Type B pancreatic cell (in vitro differentiated cells): ENCODE data around the gene FBXW7. TPM values are rescaled to one million over a fixed set of nuclear protein-coding genes. Genes with fewer than 3 reads are reported as not detected.

Source experiments
- DNase-seq: peaks from one replicate; pipeline ENCODE4 v3.0.0; 2021; ENCODE audit warnings: mixed read lengths; ENCODE audit not compliant: unreplicated experiment; ENCODE audit errors: extremely low spot score
- H3K27ac Mint-ChIP-seq: 2 replicates; pipeline ENCODE4 v1.8.0; 2021; ENCODE audit warnings: mild to moderate bottlenecking, mixed read lengths
- H3K27me3 Mint-ChIP-seq: 2 replicates; pipeline ENCODE4 v1.8.0; 2021; ENCODE audit warnings: mixed read lengths
- H3K36me3 Mint-ChIP-seq: 2 replicates; pipeline ENCODE4 v1.8.0; 2021; ENCODE audit warnings: mixed read lengths
- H3K4me1 Mint-ChIP-seq: one replicate; pipeline ENCODE4 v1.8.0; 2021; ENCODE audit warnings: mixed read lengths; ENCODE audit not compliant: unreplicated experiment
- H3K4me3 Mint-ChIP-seq: 2 replicates; pipeline ENCODE4 v1.8.0; 2021; ENCODE audit warnings: mild to moderate bottlenecking, mixed read lengths
- H3K9me3 Mint-ChIP-seq: 2 replicates; pipeline ENCODE4 v1.8.0; 2021; ENCODE audit warnings: mixed read lengths
- total RNA-seq: library from RNA; stranded (reverse); gene quantifications from 2 replicates; pipeline ENCODE4 v1.2.1, GENCODE V29; 2021; ENCODE audit warnings: low replicate concordance
- TF ChIP-seq, protein P1 (sequence below): fragments of 200-600 bp; sonication (generic); conservative IDR thresholded peaks from 2 replicates; pipeline ENCODE4 v1.5.0; 2021; ENCODE audit warnings: antibody characterized with exemption, mild to moderate bottlenecking

The FBXW7 gene
- total RNA-seq, 1 donor from 2014 or later = 53.0 TPM

DNA sequence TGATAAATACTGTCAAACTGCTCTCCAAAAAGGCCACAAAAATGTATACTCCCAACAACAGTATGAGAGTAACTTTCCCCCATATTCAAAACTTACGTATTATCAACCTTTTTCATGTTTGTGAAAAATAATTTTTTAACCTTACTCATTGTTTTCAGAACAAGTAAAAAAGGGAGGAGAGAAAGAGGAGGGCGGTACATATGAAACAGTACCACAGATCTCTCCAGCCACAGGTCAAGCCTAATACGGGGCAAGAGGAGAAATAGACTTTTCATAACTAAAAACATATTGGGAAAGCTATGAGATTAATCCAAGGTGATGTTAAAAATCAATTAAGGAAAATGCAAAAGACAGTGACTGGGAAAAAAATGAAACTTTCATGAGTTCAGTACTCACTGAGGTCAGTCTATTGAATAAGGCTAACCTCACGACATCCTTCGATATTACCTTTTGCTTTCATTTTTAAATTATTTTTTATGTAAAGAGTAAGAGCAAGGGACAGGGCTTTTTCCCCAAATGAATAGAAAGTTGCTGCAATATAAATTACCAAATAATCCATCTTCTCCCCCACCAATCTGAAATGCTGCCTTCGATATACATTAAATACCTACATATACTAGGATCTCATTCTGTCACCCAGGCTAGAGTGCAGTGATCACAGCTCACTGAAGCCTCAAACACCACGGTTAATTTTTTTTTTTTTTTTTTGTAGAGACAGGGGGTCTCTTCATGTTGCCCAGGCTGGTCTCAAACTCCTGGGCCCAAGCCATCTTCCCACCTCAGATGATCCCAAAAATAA lies 25.3 kb downstream of the FBXW7 start:
- Mint-ChIP-seq H3K36me3 (peaks cover 15% of the 10 kb centered on the region), H3K4me3 (no peak overlapping the region), H3K27ac (no peak overlapping the region), H3K27me3 (no peaks in the 10 kb centered on the region), H3K4me1 (peaks cover 11% of the 10 kb centered on the region), H3K9me3 (no peaks in the 10 kb centered on the region)
- TF ChIP-seq, protein P1, sequence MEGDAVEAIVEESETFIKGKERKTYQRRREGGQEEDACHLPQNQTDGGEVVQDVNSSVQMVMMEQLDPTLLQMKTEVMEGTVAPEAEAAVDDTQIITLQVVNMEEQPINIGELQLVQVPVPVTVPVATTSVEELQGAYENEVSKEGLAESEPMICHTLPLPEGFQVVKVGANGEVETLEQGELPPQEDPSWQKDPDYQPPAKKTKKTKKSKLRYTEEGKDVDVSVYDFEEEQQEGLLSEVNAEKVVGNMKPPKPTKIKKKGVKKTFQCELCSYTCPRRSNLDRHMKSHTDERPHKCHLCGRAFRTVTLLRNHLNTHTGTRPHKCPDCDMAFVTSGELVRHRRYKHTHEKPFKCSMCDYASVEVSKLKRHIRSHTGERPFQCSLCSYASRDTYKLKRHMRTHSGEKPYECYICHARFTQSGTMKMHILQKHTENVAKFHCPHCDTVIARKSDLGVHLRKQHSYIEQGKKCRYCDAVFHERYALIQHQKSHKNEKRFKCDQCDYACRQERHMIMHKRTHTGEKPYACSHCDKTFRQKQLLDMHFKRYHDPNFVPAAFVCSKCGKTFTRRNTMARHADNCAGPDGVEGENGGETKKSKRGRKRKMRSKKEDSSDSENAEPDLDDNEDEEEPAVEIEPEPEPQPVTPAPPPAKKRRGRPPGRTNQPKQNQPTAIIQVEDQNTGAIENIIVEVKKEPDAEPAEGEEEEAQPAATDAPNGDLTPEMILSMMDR = no peak
- no peak for DNase-seq

DNA sequence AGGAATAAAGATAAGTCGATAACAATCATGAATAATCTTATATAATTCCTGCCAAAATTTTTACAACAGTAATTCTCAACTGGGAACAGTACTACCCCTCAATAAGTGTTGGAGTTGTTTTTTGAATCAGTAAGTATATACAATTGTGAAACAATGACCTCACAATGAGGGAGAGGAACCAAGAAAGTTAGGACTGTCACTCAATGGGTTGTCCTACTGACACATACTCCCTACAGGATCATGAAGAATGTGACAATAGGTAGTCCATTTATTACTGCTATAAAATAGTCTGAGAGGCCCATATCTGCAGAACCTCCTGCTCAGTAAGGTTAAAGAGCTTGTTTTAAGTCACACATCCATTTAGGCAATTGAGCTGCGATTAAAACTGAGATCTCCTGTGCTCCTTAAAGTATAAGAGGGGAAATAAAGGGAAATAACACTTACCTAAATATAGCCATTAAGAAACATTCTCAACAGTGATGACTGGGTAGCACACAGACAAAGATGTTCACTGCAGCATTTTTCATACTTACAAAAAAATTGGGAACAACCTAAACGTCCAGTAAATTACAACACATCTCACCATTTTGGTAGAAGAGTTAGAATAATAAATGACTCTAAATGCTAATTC lies 26.2 kb downstream of the FBXW7 start:
- peaks cover 15% of the 10 kb centered on the region for H3K36me3 Mint-ChIP-seq
- no peak for DNase-seq
- TF ChIP-seq, protein P1 = no peak
- H3K4me3 Mint-ChIP-seq = no peak overlapping the region
- H3K27me3 Mint-ChIP-seq = no peaks in the 10 kb centered on the region
- peaks cover 11% of the 10 kb centered on the region for H3K4me1 Mint-ChIP-seq
- no peaks in the 10 kb centered on the region for H3K9me3 Mint-ChIP-seq
- no peak overlapping the region for H3K27ac Mint-ChIP-seq

- DNase-seq = no peak
- Mint-ChIP-seq H3K27me3 (no peaks in the 10 kb centered on the region), H3K9me3 (no peaks in the 10 kb centered on the region), H3K36me3 (peaks cover 15% of the 10 kb centered on the region), H3K27ac (no peak overlapping the region), H3K4me1 (peaks cover 6% of the 10 kb centered on the region), H3K4me3 (no peak overlapping the region)
- TF ChIP-seq, protein P1 = no peak
Observed at GRCh38 chr4:152508818-152509217, 27.1 kb downstream of the FBXW7 start.

DNA sequence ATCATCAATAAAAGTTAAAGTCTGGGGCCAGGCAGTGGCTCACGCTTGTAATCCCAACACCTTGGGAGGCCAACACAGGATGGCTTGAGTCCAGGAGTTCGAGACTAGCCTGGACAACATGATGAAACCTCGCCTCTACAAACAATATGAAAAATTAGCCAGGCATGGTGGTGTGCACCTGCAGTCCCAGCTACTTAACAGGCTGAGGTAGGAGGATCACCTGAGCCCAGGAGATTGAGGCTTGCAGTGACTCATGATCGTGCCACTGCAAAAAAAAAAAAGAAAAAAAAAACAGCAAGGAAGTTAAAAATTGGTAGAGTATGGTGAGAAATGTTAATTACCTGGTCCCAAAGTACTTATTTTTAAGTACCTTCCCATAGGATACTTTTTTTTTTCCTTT lies 27.5 kb downstream of the FBXW7 start:
- no peak overlapping the region for H3K27ac Mint-ChIP-seq
- no peak overlapping the region for H3K4me3 Mint-ChIP-seq
- TF ChIP-seq, protein P1 = no peak
- no peaks in the 10 kb centered on the region for H3K27me3 Mint-ChIP-seq
- DNase-seq = no peak
- H3K4me1 Mint-ChIP-seq = peaks cover 9% of the 10 kb centered on the region
- peaks cover 15% of the 10 kb centered on the region for H3K36me3 Mint-ChIP-seq
- no peaks in the 10 kb centered on the region for H3K9me3 Mint-ChIP-seq

- Mint-ChIP-seq H3K27ac (no peak overlapping the region), H3K27me3 (no peaks in the 10 kb centered on the region), H3K4me3 (no peak overlapping the region), H3K4me1 (peaks cover 25% of the 10 kb centered on the region), H3K36me3 (peaks cover 8% of the 10 kb centered on the region), H3K9me3 (no peaks in the 10 kb centered on the region)
- no peak for DNase-seq
- TF ChIP-seq, protein P1 = no peak
Observed at GRCh38 chr4:152503653-152504290, 32.1 kb downstream of the FBXW7 start.
